ENCODE data around the gene TTC39B. TPM values are rescaled to one million over a fixed set of nuclear protein-coding genes. Genes with fewer than 3 reads are reported as not detected.

Gene TTC39B
- total RNA-seq, 1 experiment from 2014 or later: 7.4 TPM

- CTCF ChIA-PET: no interaction called here
- H3K9me2 ChIP-seq (ENCODE audit: insufficient read depth): no peaks in the 10 kb centered on the region
- no peak for ATAC-seq
These were observed 126.9 kb downstream of the TTC39B start for GRCh38 chr9:15180124-15180523.

GRCh38 chr9:15178631-15179030, 128.4 kb downstream of the TTC39B start:
- CTCF ChIA-PET: no interaction called here
- TF ChIP-seq EZH2phosphoT487 (IDR thresholded peaks at IDR 0.05; ENCODE audit: borderline replicate concordance): no peak
- H3K36me3 ChIP-seq (ENCODE audit: control insufficient read depth in 1 of 2, insufficient read depth in 2 of 2, low read length in 2 of 2): no peaks in the 10 kb centered on the region

More at GRCh38 chr9:15180124-15180523, 126.9 kb downstream of the TTC39B start:
- TF ChIP-seq CTCF (IDR thresholded peaks at IDR 0.05 in 2 of 3, conservative IDR thresholded peaks at IDR 0.05 in 1 of 3; ENCODE audit: borderline replicate concordance in 1 of 3, insufficient read depth in 1 of 3, low read depth in 2 of 3, low read length in 2 of 3): no peak
- H3K9ac ChIP-seq (ENCODE audit: low read length): no peak overlapping the region
- no TSS peak for BruUV-seq (replicated peaks)
- no peak overlapping the region for H3K4me3 ChIP-seq (replicated peaks in 1 of 2; ENCODE audit: low read depth in 1 of 2, low read length in 2 of 2)
- no peak overlapping the region for H2AFZ ChIP-seq (ENCODE audit: low read depth, low read length, poor library complexity, severe bottlenecking)
- ChIA-PET RAD21 (ENCODE audit: low non-redundant PET in 1 of 2, low total read pairs in 2 of 2, uncharacterized antibody in 2 of 2, unreplicated experiment in 2 of 2) (no interaction called here), POLR2A (no interaction called here)
- no peaks in the 10 kb centered on the region for H3K79me2 ChIP-seq (ENCODE audit: insufficient read depth, low read length)
- no peaks in the 10 kb centered on the region for H3K27me3 ChIP-seq (ENCODE audit: insufficient read depth, low read length)
- intact Hi-C loops (cut with micrococcal nuclease): no loop called here
- H3K4me2 ChIP-seq (ENCODE audit: low read length): no peak overlapping the region
- H3K27ac ChIP-seq (ENCODE audit: low read depth, low read length): no peak overlapping the region
- H3K4me1 ChIP-seq (ENCODE audit: control insufficient read depth in 1 of 2, insufficient read depth in 2 of 2, low read length in 2 of 2): no peaks in the 10 kb centered on the region
- no peak for DNase-seq (ENCODE audit: low read depth, low spot score)
- no peaks in the 10 kb centered on the region for H3K36me3 ChIP-seq (ENCODE audit: control insufficient read depth in 1 of 2, insufficient read depth in 2 of 2, low read length in 2 of 2)
- H4K20me1 ChIP-seq (ENCODE audit: insufficient read depth): no peaks in the 10 kb centered on the region
- no peaks in the 10 kb centered on the region for H3K9me3 ChIP-seq (ENCODE audit: control insufficient read depth in 1 of 2, insufficient read depth in 1 of 2, low read depth in 1 of 2, low read length in 2 of 2)

More at GRCh38 chr9:15178631-15179030, 128.4 kb downstream of the TTC39B start:
- intact Hi-C loops (cut with micrococcal nuclease): no loop called here
- Histone ChIP-seq H3K9ac (ENCODE audit: low read length) (no peak overlapping the region), H3K27ac (ENCODE audit: low read depth, low read length) (no peak overlapping the region), H3K4me3 (replicated peaks in 1 of 2; ENCODE audit: low read depth in 1 of 2, low read length in 2 of 2) (no peak overlapping the region), H2AFZ (ENCODE audit: low read depth, low read length, poor library complexity, severe bottlenecking) (no peak overlapping the region), H3K79me2 (ENCODE audit: insufficient read depth, low read length) (no peaks in the 10 kb centered on the region), H3K4me2 (ENCODE audit: low read length) (no peak overlapping the region), H3K9me3 (ENCODE audit: control insufficient read depth in 1 of 2, insufficient read depth in 1 of 2, low read depth in 1 of 2, low read length in 2 of 2) (no peaks in the 10 kb centered on the region), H3K27me3 (ENCODE audit: insufficient read depth, low read length) (no peaks in the 10 kb centered on the region), H4K20me1 (ENCODE audit: insufficient read depth) (no peaks in the 10 kb centered on the region), H3K9me2 (ENCODE audit: insufficient read depth) (no peaks in the 10 kb centered on the region), H3K4me1 (ENCODE audit: control insufficient read depth in 1 of 2, insufficient read depth in 2 of 2, low read length in 2 of 2) (no peaks in the 10 kb centered on the region)
- ATAC-seq: no peak
- BruUV-seq (replicated peaks): no TSS peak
- POLR2A ChIA-PET: no interaction called here
- DNase-seq (ENCODE audit: low read depth, low spot score): no peak
- RAD21 ChIA-PET (ENCODE audit: low non-redundant PET in 1 of 2, low total read pairs in 2 of 2, uncharacterized antibody in 2 of 2, unreplicated experiment in 2 of 2): no interaction called here
